Kidney (tissue), 14 donors: ENCODE results near the gene TMEM131L. TPM values are rescaled to one million over a fixed set of nuclear protein-coding genes. Genes with fewer than 3 reads are reported as not detected.

Experiments
- DNase-seq, 5 donors: peaks; one replicate each; pipeline ENCODE4 v3.0.0-alpha.2; 2013 to 2020
- FAIRE-seq: peaks from 2 replicates; lab custom pipeline; 2012; peaks lifted over from hg19 to GRCh38; lab: Jason Lieb, UNC
- H3K27ac ChIP-seq, 2 donors: one replicate each; pipeline ENCODE4 v1.7.0; 2013; ENCODE audit warnings: low read depth in 2 of 2, low read length in 2 of 2, inconsistent platforms in 1 of 2
- H3K27me3 ChIP-seq: one replicate; pipeline ENCODE4 v1.7.1; 2013; ENCODE audit warnings: low read length, inconsistent platforms; ENCODE audit not compliant: control insufficient read depth, insufficient read depth
- H3K36me3 ChIP-seq, 3 donors: one replicate each; pipeline versions ENCODE4 v1.7.0 to v1.7.1; 2013; ENCODE audit warnings: low read length in 3 of 3, control low read depth in 1 of 3, inconsistent platforms in 1 of 3; ENCODE audit not compliant: insufficient read depth in 3 of 3, control insufficient read depth in 2 of 3
- H3K4me1 ChIP-seq, 3 donors: one replicate each; pipeline versions ENCODE4 v1.7.0 to v1.7.1; 2013; ENCODE audit warnings: low read length in 3 of 3, inconsistent platforms in 1 of 3, low read depth in 1 of 3; ENCODE audit not compliant: control insufficient read depth in 2 of 3, insufficient read depth in 2 of 3
- H3K4me3 ChIP-seq, 3 donors: one replicate each; pipeline versions ENCODE4 v1.7.0 to v1.8.1; 2013; ENCODE audit warnings: low read length in 3 of 3, control low read depth in 1 of 3, inconsistent platforms in 1 of 3
- H3K9ac ChIP-seq, 3 donors: one replicate each; pipeline versions ENCODE4 v1.7.0 to v1.7.1; 2013; ENCODE audit warnings: low read length in 3 of 3, control low read depth in 1 of 3, inconsistent platforms in 1 of 3
- H3K9me3 ChIP-seq, 3 donors: one replicate each; pipeline versions ENCODE4 v1.7.0 to v1.7.1; 2013; ENCODE audit warnings: low read length in 3 of 3, control low read depth in 1 of 3, inconsistent platforms in 1 of 3; ENCODE audit not compliant: control insufficient read depth in 2 of 3, insufficient read depth in 1 of 3
- intact Hi-C: fragments of 100-400 bp; cut with DNase I; formaldehyde crosslinking; loops from one replicate; pipeline ENCODE4 v1.11.1; 2022
- polyA plus RNA-seq: library from polyadenylated mRNA; stranded (reverse); fragments of 350-450 nt; fragmentation: Illumina TruSeq; extraction: RNeasy Lipid Tissue Mini Kit (QIAGEN cat#74804); gene quantifications from one replicate; pipeline ENCODE4 v1.2.3, GENCODE V29; 2014; ENCODE audit warnings: low read depth, low replicate concordance; ENCODE audit not compliant: insufficient read depth
- total RNA-seq: library from RNA; stranded (reverse); fragmentation: NEBNext Ultra II Directional; extraction: Animal tissue kit (Norgen Biotek cat#: 25700); gene quantifications from one replicate; pipeline ENCODE4 v1.2.1, GENCODE V29; 2021
- TF ChIP-seq, protein P1 (sequence below): IDR thresholded peaks from 3 replicates; pipeline ENCODE4 v1.5.1; 2012; ENCODE audit warnings: mild to moderate bottlenecking, moderate library complexity, borderline replicate concordance; ENCODE audit not compliant: insufficient read depth; ENCODE audit errors: extremely low read depth
- donor health status: control.
- donor health status: control.
- donor health status: control.
- donor health status: control.
- donor health status: control.
- donor health status: DM: yes; HTN: yes; CAD: no.
- donor health status: Normal renal cell carcinoma (clear cell type).

TMEM131L gene
- total and polyA plus RNA-seq, 2 donors from 2014 or later: 3.0 to 17.0 TPM

DNA sequence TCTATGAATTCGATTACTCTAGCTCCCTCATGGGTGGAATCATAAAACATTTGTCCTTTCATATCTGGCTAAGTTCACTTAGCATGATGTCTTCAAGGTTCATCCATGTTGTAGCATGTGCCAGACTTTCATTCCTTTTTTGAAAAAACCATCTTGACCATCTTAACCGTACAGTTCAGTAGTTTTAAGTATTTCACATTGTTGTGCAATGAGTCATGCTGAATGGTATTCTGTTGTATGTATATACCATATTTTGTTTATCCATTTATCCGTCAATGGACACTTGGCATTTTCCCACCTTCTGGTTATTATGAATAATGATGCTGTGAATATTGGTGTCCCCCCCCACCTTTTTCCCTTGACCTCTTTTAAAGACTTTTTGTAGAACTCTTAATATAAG lies 145.5 kb downstream of the TMEM131L start:
- intact Hi-C loops: no loop called here
- Histone ChIP-seq H3K27ac (no peak overlapping the region), H3K27me3 (no peaks in the 10 kb centered on the region), H3K36me3 (no peaks in the 10 kb centered on the region), H3K9ac (no peak overlapping the region), H3K4me3 (no peak overlapping the region), H3K4me1 (no peaks in the 10 kb centered on the region), H3K9me3 (no peaks in the 10 kb centered on the region)
- FAIRE-seq (no peak), DNase-seq (no peak)
- TF ChIP-seq, protein P1, sequence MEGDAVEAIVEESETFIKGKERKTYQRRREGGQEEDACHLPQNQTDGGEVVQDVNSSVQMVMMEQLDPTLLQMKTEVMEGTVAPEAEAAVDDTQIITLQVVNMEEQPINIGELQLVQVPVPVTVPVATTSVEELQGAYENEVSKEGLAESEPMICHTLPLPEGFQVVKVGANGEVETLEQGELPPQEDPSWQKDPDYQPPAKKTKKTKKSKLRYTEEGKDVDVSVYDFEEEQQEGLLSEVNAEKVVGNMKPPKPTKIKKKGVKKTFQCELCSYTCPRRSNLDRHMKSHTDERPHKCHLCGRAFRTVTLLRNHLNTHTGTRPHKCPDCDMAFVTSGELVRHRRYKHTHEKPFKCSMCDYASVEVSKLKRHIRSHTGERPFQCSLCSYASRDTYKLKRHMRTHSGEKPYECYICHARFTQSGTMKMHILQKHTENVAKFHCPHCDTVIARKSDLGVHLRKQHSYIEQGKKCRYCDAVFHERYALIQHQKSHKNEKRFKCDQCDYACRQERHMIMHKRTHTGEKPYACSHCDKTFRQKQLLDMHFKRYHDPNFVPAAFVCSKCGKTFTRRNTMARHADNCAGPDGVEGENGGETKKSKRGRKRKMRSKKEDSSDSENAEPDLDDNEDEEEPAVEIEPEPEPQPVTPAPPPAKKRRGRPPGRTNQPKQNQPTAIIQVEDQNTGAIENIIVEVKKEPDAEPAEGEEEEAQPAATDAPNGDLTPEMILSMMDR: no peak

DNA sequence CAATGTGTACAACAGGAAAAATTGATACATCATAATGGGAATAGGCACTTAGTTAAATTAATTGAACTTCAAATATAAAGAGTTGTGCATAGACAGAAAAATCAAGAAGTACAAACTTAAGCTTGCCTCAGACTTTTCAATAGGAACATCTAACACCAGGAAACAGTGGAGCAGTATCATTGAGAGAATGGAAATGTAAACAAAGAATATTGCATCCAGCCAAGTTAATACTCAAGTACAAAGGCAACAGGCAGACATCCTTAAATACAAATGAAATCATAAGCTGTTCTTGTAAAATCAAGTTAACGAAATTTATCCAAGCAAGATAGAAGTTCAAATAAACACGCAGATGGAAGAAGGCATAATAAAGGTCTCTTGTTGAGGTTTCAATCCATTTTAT lies 146.7 kb downstream of the TMEM131L start:
- no peak overlapping the region for H3K4me3 ChIP-seq
- H3K4me1 ChIP-seq: no peaks in the 10 kb centered on the region
- DNase-seq (no peak), FAIRE-seq (no peak)
- intact Hi-C loops: no loop called here
- no peak overlapping the region for H3K27ac ChIP-seq
- no peaks in the 10 kb centered on the region for H3K36me3 ChIP-seq
- H3K27me3 ChIP-seq: no peaks in the 10 kb centered on the region
- TF ChIP-seq, protein P1: no peak
- no peaks in the 10 kb centered on the region for H3K9me3 ChIP-seq
- no peak overlapping the region for H3K9ac ChIP-seq

DNA sequence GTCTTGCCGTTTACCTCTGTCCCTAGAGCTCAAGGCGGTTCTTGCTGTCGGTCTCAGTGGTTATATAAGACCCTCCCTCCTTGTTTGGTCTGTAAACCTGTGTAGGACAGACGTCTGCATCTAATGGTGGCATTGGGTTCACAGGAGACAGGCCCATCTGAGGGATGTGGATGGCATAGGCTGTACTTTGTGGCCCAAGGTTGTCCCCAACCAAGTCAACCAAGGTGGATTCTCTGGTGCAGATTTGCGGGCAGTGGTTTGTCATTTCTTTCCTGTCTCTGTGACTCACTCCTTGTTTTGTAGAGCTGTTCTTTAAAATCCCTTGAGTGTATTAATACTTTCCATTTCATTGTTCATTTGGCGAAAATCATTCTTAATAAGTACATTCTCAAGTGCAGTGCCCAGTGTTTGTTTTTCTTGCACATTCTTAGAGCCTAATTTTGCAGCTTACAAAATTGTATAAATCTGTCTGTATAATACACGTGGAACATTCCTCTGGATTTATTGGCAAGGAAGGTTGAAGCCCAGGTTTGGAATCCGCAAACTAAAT lies 149.9 kb downstream of the TMEM131L start:
- TF ChIP-seq, protein P1: no peak
- intact Hi-C loops: no loop called here
- Histone ChIP-seq H3K36me3 (peaks cover 0 to under 1% (median 0%) of the 10 kb centered on the region in 3 donors), H3K27me3 (no peaks in the 10 kb centered on the region), H3K9ac (no peak overlapping the region), H3K9me3 (no peaks in the 10 kb centered on the region), H3K4me1 (no peaks in the 10 kb centered on the region), H3K4me3 (no peak overlapping the region), H3K27ac (no peak overlapping the region)
- no peak for DNase-seq
- FAIRE-seq: no peak

DNA sequence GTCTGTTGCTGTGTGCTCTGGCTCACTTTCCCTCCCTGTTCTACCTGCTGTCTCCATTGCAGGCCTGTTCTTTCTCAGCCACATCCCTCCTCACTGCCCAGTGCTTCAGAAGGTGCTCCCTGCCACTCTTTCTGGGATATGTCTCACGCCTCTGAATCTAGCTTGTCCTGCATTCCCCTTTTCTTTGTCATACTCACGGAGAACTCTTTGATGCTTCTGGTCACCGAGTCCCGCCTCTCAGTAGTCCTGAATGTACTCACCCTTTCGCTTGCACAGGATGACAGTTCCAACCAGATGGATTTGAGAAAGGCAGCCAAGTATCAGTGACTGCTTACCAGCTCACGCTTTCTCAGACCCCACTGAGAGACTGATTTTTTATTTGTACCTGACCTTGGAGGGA lies 152.7 kb downstream of the TMEM131L start:
- intact Hi-C loops: no loop called here
- Histone ChIP-seq H3K9me3 (no peaks in the 10 kb centered on the region), H3K4me3 (no peak overlapping the region), H3K27me3 (no peaks in the 10 kb centered on the region), H3K4me1 (no peaks in the 10 kb centered on the region), H3K9ac (no peak overlapping the region), H3K27ac (no peak overlapping the region), H3K36me3 (peaks cover 4 to 9% (median 6%) of the 10 kb centered on the region in 3 donors)
- TF ChIP-seq, protein P1: no peak
- DNase-seq (no peak), FAIRE-seq (no peak)
